GM18873 (cell line): ENCODE data around the gene AKT2.

Source experiments
- ATAC-seq: cut with Tn5 transposase; IDR thresholded peaks from one replicate; pipeline ENCODE4 v1.9.1; 2021; ENCODE audit warnings: mild to moderate bottlenecking, moderate library complexity, moderate number of reproducible peaks; ENCODE audit not compliant: unreplicated experiment, low FRiP score

Gene AKT2

GRCh38 chr19:40200341-40201099 lies 84.6 kb downstream of the AKT2 start:
- ATAC-seq = no peak

DNA sequence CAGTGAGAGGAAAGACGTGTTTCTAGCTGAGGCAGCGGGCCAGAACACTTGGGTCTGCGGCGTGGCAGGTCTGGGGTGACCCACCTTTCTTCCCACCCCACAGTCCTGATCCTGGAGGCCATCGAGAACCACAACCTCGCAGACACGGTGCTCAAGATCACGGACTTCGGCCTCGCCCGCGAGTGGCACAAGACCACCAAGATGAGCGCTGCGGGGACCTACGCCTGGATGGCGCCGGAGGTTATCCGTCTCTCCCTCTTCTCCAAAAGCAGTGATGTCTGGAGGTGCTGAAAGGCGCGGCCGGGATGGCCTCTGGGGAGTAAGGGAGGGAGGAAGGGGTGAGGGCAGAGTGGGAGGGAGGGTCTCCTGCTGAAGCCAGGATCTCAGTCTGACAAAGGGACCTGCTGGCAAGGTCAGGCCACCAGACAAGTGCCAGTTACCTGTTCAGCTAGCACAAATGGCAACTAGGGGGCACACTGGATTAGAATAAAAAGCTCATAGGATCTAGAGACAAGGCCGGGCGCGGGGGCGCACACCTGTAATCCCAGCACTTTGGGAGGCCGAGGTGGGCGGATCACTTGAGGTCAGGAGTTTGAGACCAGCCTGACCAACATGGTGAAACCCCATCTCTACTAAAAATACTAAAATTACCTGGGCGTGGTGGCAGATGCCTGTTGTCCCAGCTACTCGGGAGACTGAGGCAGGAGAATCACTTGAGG lies 86.7 kb downstream of the AKT2 start:
- ATAC-seq = no peak

GRCh38 chr19:40193587-40193849 lies 91.6 kb downstream of the AKT2 start:
- ATAC-seq = no peak

- ATAC-seq = no peak
Measured at GRCh38 chr19:40192758-40193586, 92.2 kb downstream of the AKT2 start.

- no peak for ATAC-seq
Measured at GRCh38 chr19:40191836-40192646, 93.1 kb downstream of the AKT2 start.

- ATAC-seq = peak; percentile 57
Measured at GRCh38 chr19:40190891-40191835, 94.0 kb downstream of the AKT2 start, which contains the start of gene MAP3K10. TSS of gene MAP3K10 (plus strand) at chr19:40191426. CDS start at chr19:40192032, 606 bp downstream.

GRCh38 chr19:40184273-40184672 lies 100.9 kb downstream of the AKT2 start:
- ATAC-seq = no peak
